GM06990 (cell line): ENCODE results near the gene TBC1D8.

Source experiments
- DNase-seq: peaks from one replicate; pipeline ENCODE4 v3.0.0-alpha.2; 2011; ENCODE audit not compliant: insufficient read length; ENCODE audit errors: extremely low read depth
- H3K27me3 ChIP-seq: replicated peaks from 2 replicates; pipeline ENCODE4 v1.6.0; 2011; ENCODE audit warnings: low read length; ENCODE audit not compliant: control insufficient read depth, insufficient read depth
- H3K36me3 ChIP-seq: 2 replicates; pipeline ENCODE4 v1.5.1; 2011; ENCODE audit warnings: low read length; ENCODE audit not compliant: control insufficient read depth, insufficient read depth
- H3K4me3 ChIP-seq: replicated peaks from 2 replicates; pipeline ENCODE4 v1.5.1; 2011; ENCODE audit warnings: low read depth, mild to moderate bottlenecking, control low read depth, low read length
- CTCF ChIP-seq: IDR thresholded peaks from 2 replicates; pipeline ENCODE4 v1.5.1; 2011; ENCODE audit warnings: low read length, control low read depth, mild to moderate bottlenecking, inconsistent platforms; ENCODE audit not compliant: insufficient read depth, poor library complexity, severe bottlenecking

TBC1D8 gene

GRCh38 chr2:101127319-101128056 lies 23.7 kb downstream of the TBC1D8 start:
- Histone ChIP-seq H3K4me3 (no peak overlapping the region), H3K27me3 (no peaks in the 10 kb centered on the region; the same call in 1 of the 2 replicates), H3K36me3 (no peaks in the 10 kb centered on the region)
- TF ChIP-seq CTCF, result no peak
- no peak for DNase-seq

- TF ChIP-seq CTCF, result no peak
- no peak for DNase-seq
- Histone ChIP-seq H3K36me3 (no peaks in the 10 kb centered on the region), H3K27me3 (no peaks in the 10 kb centered on the region; the same call in 1 of the 2 replicates), H3K4me3 (no peak overlapping the region)
These were observed 25.4 kb downstream of the TBC1D8 start for GRCh38 chr2:101125808-101126207.

GRCh38 chr2:101125374-101125773 lies 25.8 kb downstream of the TBC1D8 start:
- Histone ChIP-seq H3K4me3 (no peak overlapping the region), H3K36me3 (no peaks in the 10 kb centered on the region), H3K27me3 (no peaks in the 10 kb centered on the region; the same call in 1 of the 2 replicates)
- no peak for DNase-seq
- TF ChIP-seq CTCF, result no peak

GRCh38 chr2:101124643-101125366 lies 26.4 kb downstream of the TBC1D8 start:
- no peak for DNase-seq
- H3K27me3 ChIP-seq, result no peaks in the 10 kb centered on the region; the same call in 1 of the 2 replicates
- no peak for TF ChIP-seq CTCF
- no peak overlapping the region for H3K4me3 ChIP-seq
- H3K36me3 ChIP-seq, result no peaks in the 10 kb centered on the region

- no peak for DNase-seq
- Histone ChIP-seq H3K4me3 (no peak overlapping the region), H3K36me3 (no peaks in the 10 kb centered on the region), H3K27me3 (no peaks in the 10 kb centered on the region; the same call in 1 of the 2 replicates)
- TF ChIP-seq CTCF, result no peak
These were observed 27.2 kb downstream of the TBC1D8 start for GRCh38 chr2:101123795-101124471.
